DOHH2 (cell line): ENCODE results near the gene ARID4A.

Experiments
- EZH2phosphoT487 ChIP-seq: fragments of 200-600 bp; sonication (generic); IDR thresholded peaks from 2 replicates; pipeline ENCODE4 v1.6.1; 2017; ENCODE audit warnings: borderline replicate concordance, mild to moderate bottlenecking, antibody characterized with exemption, low read length, moderate library complexity, mixed read lengths
- TF ChIP-seq, protein P1 (sequence below): fragments of 200-600 bp; sonication (generic); IDR thresholded peaks from one replicate; pipeline ENCODE4 v1.5.1; 2014; ENCODE audit warnings: antibody characterized with exemption, mild to moderate bottlenecking, low read depth, low read length; ENCODE audit not compliant: poor library complexity, severe bottlenecking

DNA sequence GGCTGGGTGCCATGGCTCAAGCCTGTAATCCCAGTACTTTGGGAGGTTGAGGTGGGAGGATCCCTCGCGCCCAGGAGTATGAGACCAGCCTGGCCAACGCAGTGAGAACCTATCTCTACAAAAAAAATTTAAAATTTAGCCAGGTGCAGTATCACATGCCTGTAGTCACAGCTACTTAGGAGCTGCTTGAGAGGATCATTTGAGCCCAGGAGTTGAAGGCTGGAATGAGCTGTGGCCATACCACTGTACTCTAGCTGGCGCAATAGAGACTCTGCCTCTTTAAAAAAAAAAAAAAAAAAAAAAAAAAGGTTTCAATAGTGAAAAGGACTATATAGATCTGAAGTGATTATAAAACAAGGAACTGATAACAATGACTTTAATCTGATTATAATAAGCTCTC lies 40.2 kb upstream of the ARID4A start:
- TF ChIP-seq, protein P1, sequence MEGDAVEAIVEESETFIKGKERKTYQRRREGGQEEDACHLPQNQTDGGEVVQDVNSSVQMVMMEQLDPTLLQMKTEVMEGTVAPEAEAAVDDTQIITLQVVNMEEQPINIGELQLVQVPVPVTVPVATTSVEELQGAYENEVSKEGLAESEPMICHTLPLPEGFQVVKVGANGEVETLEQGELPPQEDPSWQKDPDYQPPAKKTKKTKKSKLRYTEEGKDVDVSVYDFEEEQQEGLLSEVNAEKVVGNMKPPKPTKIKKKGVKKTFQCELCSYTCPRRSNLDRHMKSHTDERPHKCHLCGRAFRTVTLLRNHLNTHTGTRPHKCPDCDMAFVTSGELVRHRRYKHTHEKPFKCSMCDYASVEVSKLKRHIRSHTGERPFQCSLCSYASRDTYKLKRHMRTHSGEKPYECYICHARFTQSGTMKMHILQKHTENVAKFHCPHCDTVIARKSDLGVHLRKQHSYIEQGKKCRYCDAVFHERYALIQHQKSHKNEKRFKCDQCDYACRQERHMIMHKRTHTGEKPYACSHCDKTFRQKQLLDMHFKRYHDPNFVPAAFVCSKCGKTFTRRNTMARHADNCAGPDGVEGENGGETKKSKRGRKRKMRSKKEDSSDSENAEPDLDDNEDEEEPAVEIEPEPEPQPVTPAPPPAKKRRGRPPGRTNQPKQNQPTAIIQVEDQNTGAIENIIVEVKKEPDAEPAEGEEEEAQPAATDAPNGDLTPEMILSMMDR = no peak
- TF ChIP-seq EZH2phosphoT487 = no peak
